Measurements from ENCODE around the gene SELENOH.

The SELENOH gene

GRCh38 chr11:57762235-57762861, 21.1 kb downstream of the SELENOH start:
- TF ChIP-seq POLR2A (IDR thresholded peaks at IDR 0.05; ENCODE audit: low read length) (no peak), GATA1 (IDR thresholded peaks at IDR 0.05; ENCODE audit: low read depth, low read length) (no peak)
- peak; percentile 46 to 56 for DNase-seq

GRCh38 chr11:57763568-57763967, 22.3 kb downstream of the SELENOH start:
- peak in 1 of 2 experiments; percentile 33 for DNase-seq
- TF ChIP-seq POLR2A (IDR thresholded peaks at IDR 0.05; ENCODE audit: low read length) = no peak
- no peak for TF ChIP-seq GATA1 (IDR thresholded peaks at IDR 0.05; ENCODE audit: low read depth, low read length)

GRCh38 chr11:57764021-57764420, 22.7 kb downstream of the SELENOH start:
- no peak for DNase-seq
- no peak for TF ChIP-seq POLR2A (IDR thresholded peaks at IDR 0.05; ENCODE audit: low read length)
- no peak for TF ChIP-seq GATA1 (IDR thresholded peaks at IDR 0.05; ENCODE audit: low read depth, low read length)

GRCh38 chr11:57764566-57764965, 23.3 kb downstream of the SELENOH start:
- DNase-seq = no peak
- TF ChIP-seq GATA1 (IDR thresholded peaks at IDR 0.05; ENCODE audit: low read depth, low read length) (no peak), POLR2A (IDR thresholded peaks at IDR 0.05; ENCODE audit: low read length) (no peak)

- TF ChIP-seq POLR2A (IDR thresholded peaks at IDR 0.05; ENCODE audit: low read length) (no peak), GATA1 (IDR thresholded peaks at IDR 0.05; ENCODE audit: low read depth, low read length) (no peak)
- peak; percentile 43 to 72 for DNase-seq
Observed at GRCh38 chr11:57764972-57765371, 23.7 kb downstream of the SELENOH start.

GRCh38 chr11:57770793-57771192, 29.5 kb downstream of the SELENOH start:
- no peak for DNase-seq
- TF ChIP-seq POLR2A (IDR thresholded peaks at IDR 0.05; ENCODE audit: low read length) = no peak
- no peak for TF ChIP-seq GATA1 (IDR thresholded peaks at IDR 0.05; ENCODE audit: low read depth, low read length)

- TF ChIP-seq GATA1 (IDR thresholded peaks at IDR 0.05; ENCODE audit: low read depth, low read length) (no peak), POLR2A (IDR thresholded peaks at IDR 0.05; ENCODE audit: low read length) (no peak)
- DNase-seq = no peak
Observed at GRCh38 chr11:57771365-57771764, 30.1 kb downstream of the SELENOH start.

GRCh38 chr11:57772562-57772961, 31.3 kb downstream of the SELENOH start:
- DNase-seq = no peak

GRCh38 chr11:57773026-57773598, 31.8 kb downstream of the SELENOH start:
- TF ChIP-seq POLR2A (IDR thresholded peaks at IDR 0.05; ENCODE audit: low read length) (no peak), GATA1 (IDR thresholded peaks at IDR 0.05; ENCODE audit: low read depth, low read length) (no peak)
- DNase-seq = no peak

More at GRCh38 chr11:57772562-57772961, 31.3 kb downstream of the SELENOH start:
- TF ChIP-seq GATA1 (IDR thresholded peaks at IDR 0.05; ENCODE audit: low read depth, low read length) = no peak

GRCh38 chr11:57775491-57775890, 34.2 kb downstream of the SELENOH start:
- DNase-seq = no peak
- TF ChIP-seq POLR2A (IDR thresholded peaks at IDR 0.05; ENCODE audit: low read length) (no peak), GATA1 (IDR thresholded peaks at IDR 0.05; ENCODE audit: low read depth, low read length) (no peak)

GRCh38 chr11:57776031-57776521, 34.8 kb downstream of the SELENOH start:
- TF ChIP-seq GATA1 (IDR thresholded peaks at IDR 0.05; ENCODE audit: low read depth, low read length) (no peak), POLR2A (IDR thresholded peaks at IDR 0.05; ENCODE audit: low read length) (no peak)
- no peak for DNase-seq

- TF ChIP-seq GATA1 (IDR thresholded peaks at IDR 0.05; ENCODE audit: low read depth, low read length) = no peak
- TF ChIP-seq POLR2A (IDR thresholded peaks at IDR 0.05; ENCODE audit: low read length) = no peak
- peak in 1 of 2 experiments; percentile 44 for DNase-seq
Observed at GRCh38 chr11:57776577-57777210, 35.4 kb downstream of the SELENOH start.

- no peak for DNase-seq
- no peak for TF ChIP-seq POLR2A (IDR thresholded peaks at IDR 0.05; ENCODE audit: low read length)
- TF ChIP-seq GATA1 (IDR thresholded peaks at IDR 0.05; ENCODE audit: low read depth, low read length) = no peak
Observed at GRCh38 chr11:57777969-57778317, 36.7 kb downstream of the SELENOH start.

GRCh38 chr11:57778318-57779037, 37.2 kb downstream of the SELENOH start:
- TF ChIP-seq POLR2A (IDR thresholded peaks at IDR 0.05; ENCODE audit: low read length) = no peak
- TF ChIP-seq GATA1 (IDR thresholded peaks at IDR 0.05; ENCODE audit: low read depth, low read length) = no peak
- no peak for DNase-seq

Measured in erythroblast (primary cell).